Putamen (tissue), 1 donor: Measurements from ENCODE around the gene AMZ2.

Experiments used
- DNase-seq: peaks from one replicate; pipeline ENCODE4 v3.0.0-alpha.2; 2016; ENCODE audit warnings: low spot score

AMZ2 gene

GRCh38 chr17:68291836-68292688, 44.2 kb downstream of the AMZ2 start:
- peak; percentile 80 for DNase-seq

GRCh38 chr17:68292689-68293040, 44.8 kb downstream of the AMZ2 start:
- DNase-seq: no peak

GRCh38 chr17:68293490-68294195, 45.8 kb downstream of the AMZ2 start:
- no peak for DNase-seq

- no peak for DNase-seq
Measured at GRCh38 chr17:68294196-68294555, 46.3 kb downstream of the AMZ2 start.

GRCh38 chr17:68294617-68295016, 46.8 kb downstream of the AMZ2 start:
- peak; percentile 31 for DNase-seq

GRCh38 chr17:68295086-68295485, 47.2 kb downstream of the AMZ2 start:
- no peak for DNase-seq

- DNase-seq: no peak
Measured at GRCh38 chr17:68296217-68297191, 48.7 kb downstream of the AMZ2 start.

- DNase-seq: no peak
Measured at GRCh38 chr17:68297195-68297594, 49.4 kb downstream of the AMZ2 start.

GRCh38 chr17:68298601-68299000, 50.8 kb downstream of the AMZ2 start:
- DNase-seq: no peak

GRCh38 chr17:68299817-68300216, 52.0 kb downstream of the AMZ2 start:
- no peak for DNase-seq

GRCh38 chr17:68301438-68301959, 53.7 kb downstream of the AMZ2 start:
- DNase-seq: no peak

- no peak for DNase-seq
Measured at GRCh38 chr17:68302066-68302564, 54.3 kb downstream of the AMZ2 start.

- no peak for DNase-seq
Measured at GRCh38 chr17:68302666-68303065, 54.8 kb downstream of the AMZ2 start.

GRCh38 chr17:68304706-68305105, 56.9 kb downstream of the AMZ2 start:
- no peak for DNase-seq

- DNase-seq: no peak
Measured at GRCh38 chr17:68305142-68305541, 57.3 kb downstream of the AMZ2 start.
